Thymus (tissue), 11 donors: Measurements from ENCODE around the gene TMED6. TPM values are rescaled to one million over a fixed set of nuclear protein-coding genes. Genes with fewer than 3 reads are reported as not detected.
"Not testable (repeated sequence)": the region's sequence is repeated elsewhere in the genome, so short reads cannot be mapped to it uniquely, and the experiment has no call there.

Experiments
- DNase-seq, 9 donors: peaks; one replicate each; pipeline ENCODE4 v3.0.0-alpha.2; 2013; ENCODE audit warnings: low spot score in 9 of 9, low read depth in 6 of 9, missing footprints in 1 of 9
- H3K27ac ChIP-seq, 2 donors: one replicate each; pipeline ENCODE4 v1.5.1; 2013; ENCODE audit warnings: control low read depth in 1 of 2, low read depth in 1 of 2, low read length in 1 of 2, mild to moderate bottlenecking in 1 of 2, moderate library complexity in 1 of 2
- H3K27me3 ChIP-seq, 2 donors: one replicate each; pipeline ENCODE4 v1.5.1; 2013; ENCODE audit warnings: low read length in 1 of 2; ENCODE audit not compliant: control insufficient read depth in 2 of 2, insufficient read depth in 1 of 2
- H3K36me3 ChIP-seq, 2 donors: one replicate each; pipeline ENCODE4 v1.5.1; 2013; ENCODE audit warnings: low read length in 1 of 2, mild to moderate bottlenecking in 1 of 2, moderate library complexity in 1 of 2; ENCODE audit not compliant: control insufficient read depth in 2 of 2, insufficient read depth in 2 of 2
- H3K4me1 ChIP-seq, 2 donors: one replicate each; pipeline ENCODE4 v1.5.1; 2013; ENCODE audit warnings: low read length in 2 of 2; ENCODE audit not compliant: control insufficient read depth in 2 of 2, insufficient read depth in 2 of 2
- H3K4me3 ChIP-seq, 2 donors: one replicate each; pipeline ENCODE4 v1.5.1; 2013; ENCODE audit warnings: low read length in 2 of 2, control low read depth in 1 of 2, mild to moderate bottlenecking in 1 of 2
- H3K9me3 ChIP-seq, 2 donors: one replicate each; pipeline ENCODE4 v1.5.1; 2013; ENCODE audit warnings: low read length in 1 of 2, mild to moderate bottlenecking in 1 of 2; ENCODE audit not compliant: control insufficient read depth in 2 of 2, insufficient read depth in 1 of 2
- WGBS: extraction: QIAGEN DNeasy Blood & Tissue Kit; methylation state at CpG from one replicate; pipeline ENCODE4 v1.1.7; 2013; 5-methylcytosine and 5-hydroxymethylcytosine counted together
- polyA plus RNA-seq: library from polyadenylated mRNA; stranded (reverse); fragments of 200-250 nt; gene quantifications from one replicate; pipeline ENCODE4 v1.2.3, GENCODE V29; 2013
- total RNA-seq: library from RNA; stranded (reverse); fragments of 120-200 nt; gene quantifications from one replicate; pipeline ENCODE4 v1.2.4, GENCODE V29; 2013
- donor health status: healthy.

TMED6 gene
- total and polyA plus RNA-seq, 2 donors, result 0.14 to 1.2 TPM

GRCh38 chr16:69306031-69306430, 45.6 kb downstream of the TMED6 start:
- DNase-seq, result no peak
- H3K36me3 ChIP-seq, result peaks cover 0 to 12% of the 10 kb centered on the region in 2 donors
- peaks cover 0 to 7% of the 10 kb centered on the region in 2 donors for H3K9me3 ChIP-seq
- H3K27ac ChIP-seq, result no peak overlapping the region
- WGBS, result 90% methylated on average over 1 of the region's 1 CpG
- H3K4me3 ChIP-seq, result no peak overlapping the region
- H3K27me3 ChIP-seq, result no peaks in the 10 kb centered on the region
- H3K4me1 ChIP-seq, result peaks cover 3 to 7% of the 10 kb centered on the region in 2 donors

GRCh38 chr16:69302301-69302700, 49.3 kb downstream of the TMED6 start:
- DNase-seq, result no peak
- 98% methylated on average over 4 of the region's 4 CpGs for WGBS

GRCh38 chr16:69301861-69302260, 49.7 kb downstream of the TMED6 start:
- Histone ChIP-seq H3K27ac (no peak overlapping the region), H3K27me3 (no peaks in the 10 kb centered on the region), H3K4me1 (no peaks in the 10 kb centered on the region), H3K9me3 (no peaks in the 10 kb centered on the region), H3K4me3 (no peak overlapping the region), H3K36me3 (peaks cover 12% of the 10 kb centered on the region in 2 donors)
- DNase-seq, result no peak
- WGBS, result over 99% methylated on average over 4 of the region's 4 CpGs

More at GRCh38 chr16:69302301-69302700, 49.3 kb downstream of the TMED6 start:
- Histone ChIP-seq H3K27ac (no peak overlapping the region), H3K4me3 (no peak overlapping the region), H3K9me3 (no peaks in the 10 kb centered on the region), H3K4me1 (no peaks in the 10 kb centered on the region), H3K36me3 (peaks cover 12% of the 10 kb centered on the region in 2 donors), H3K27me3 (no peaks in the 10 kb centered on the region)

DNA sequence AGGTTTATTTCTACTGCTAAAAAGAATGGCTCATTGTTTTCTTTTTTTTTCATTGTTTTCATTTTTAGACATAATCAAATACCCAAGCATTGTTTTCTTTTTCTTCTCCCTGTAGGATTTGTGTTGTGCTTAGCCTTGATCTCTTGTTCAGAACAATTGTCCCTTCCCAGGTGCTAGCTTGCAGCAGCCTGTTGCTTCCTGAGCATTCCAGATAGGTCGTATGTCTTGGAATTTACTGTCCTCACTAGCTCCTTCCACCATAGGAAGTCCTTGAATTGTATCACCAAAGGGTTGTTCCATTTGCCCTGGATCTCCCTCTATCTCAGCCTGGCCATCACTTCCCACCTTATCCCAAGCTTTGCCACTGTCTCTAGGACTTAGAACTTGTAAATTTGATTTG, 50.4 kb downstream of the TMED6 start:
- 96% methylated on average over 1 of the region's 1 CpG for WGBS
- Histone ChIP-seq H3K4me3 (no peak overlapping the region), H3K36me3 (peaks cover 12% of the 10 kb centered on the region in 2 donors), H3K27ac (no peak overlapping the region), H3K9me3 (no peaks in the 10 kb centered on the region), H3K4me1 (no peaks in the 10 kb centered on the region), H3K27me3 (no peaks in the 10 kb centered on the region)
- no peak for DNase-seq

DNA sequence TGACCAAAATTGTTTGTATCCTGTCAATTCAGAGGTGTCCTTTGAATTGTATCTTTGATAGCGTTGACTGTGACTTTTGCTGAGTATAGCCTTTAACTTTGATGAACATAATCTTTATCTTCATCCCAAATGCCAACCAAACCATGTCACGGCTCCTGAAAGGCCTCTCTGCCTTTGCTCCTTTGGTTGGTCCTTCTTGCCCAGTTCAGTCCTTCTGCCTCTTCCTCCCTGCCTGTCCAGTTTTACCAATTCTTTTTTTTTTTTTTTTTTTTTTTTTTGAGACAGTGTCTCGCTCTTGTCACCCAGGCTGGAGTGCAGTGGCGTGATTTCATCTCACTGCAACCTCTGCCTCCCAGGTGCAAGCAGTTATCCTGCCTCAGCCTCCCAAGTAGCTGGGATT, 53.3 kb downstream of the TMED6 start:
- no peaks in the 10 kb centered on the region for H3K27me3 ChIP-seq
- WGBS, result 98% methylated on average over 4 of the region's 4 CpGs
- H3K27ac ChIP-seq, result no peak overlapping the region
- peaks cover 12% of the 10 kb centered on the region in 2 donors for H3K36me3 ChIP-seq
- H3K4me1 ChIP-seq, result no peaks in the 10 kb centered on the region
- no peaks in the 10 kb centered on the region for H3K9me3 ChIP-seq
- no peak for DNase-seq
- no peak overlapping the region for H3K4me3 ChIP-seq

DNA sequence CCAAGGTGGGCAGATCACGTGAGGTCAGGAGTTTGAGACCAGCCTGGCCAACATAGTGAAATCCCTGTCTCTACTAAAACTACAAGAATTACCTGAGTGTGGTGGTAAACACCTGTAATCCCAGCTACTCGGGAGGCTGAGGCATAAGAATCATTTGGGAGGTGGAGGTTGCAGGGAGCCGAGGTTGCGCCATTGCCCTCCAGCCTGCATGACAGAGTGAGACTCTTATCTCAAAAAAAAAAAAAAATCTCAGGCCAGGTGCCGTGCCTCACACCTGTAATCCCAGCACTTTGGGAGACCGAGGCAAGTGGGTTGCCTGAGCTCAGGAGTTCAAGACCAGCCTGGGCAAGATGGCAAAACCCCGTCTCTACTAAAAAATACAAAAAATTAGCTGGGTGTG, 54.8 kb downstream of the TMED6 start:
- H3K36me3 ChIP-seq, result peaks cover 4 to 12% of the 10 kb centered on the region in 2 donors
- H3K27me3 ChIP-seq, H3K4me1 ChIP-seq, H3K4me3 ChIP-seq, H3K27ac ChIP-seq, H3K9me3 ChIP-seq, DNase-seq: not testable (repeated sequence)
- WGBS, result 98% methylated on average over 7 of the region's 7 CpGs

GRCh38 chr16:69294051-69294450, 57.5 kb downstream of the TMED6 start:
- no peaks in the 10 kb centered on the region for H3K36me3 ChIP-seq
- H3K9me3 ChIP-seq, result no peaks in the 10 kb centered on the region
- no peak overlapping the region for H3K4me3 ChIP-seq
- no peak for DNase-seq
- 94% methylated on average over 1 of the region's 1 CpG for WGBS
- no peaks in the 10 kb centered on the region for H3K4me1 ChIP-seq
- H3K27ac ChIP-seq, result no peak overlapping the region
- no peaks in the 10 kb centered on the region for H3K27me3 ChIP-seq

DNA sequence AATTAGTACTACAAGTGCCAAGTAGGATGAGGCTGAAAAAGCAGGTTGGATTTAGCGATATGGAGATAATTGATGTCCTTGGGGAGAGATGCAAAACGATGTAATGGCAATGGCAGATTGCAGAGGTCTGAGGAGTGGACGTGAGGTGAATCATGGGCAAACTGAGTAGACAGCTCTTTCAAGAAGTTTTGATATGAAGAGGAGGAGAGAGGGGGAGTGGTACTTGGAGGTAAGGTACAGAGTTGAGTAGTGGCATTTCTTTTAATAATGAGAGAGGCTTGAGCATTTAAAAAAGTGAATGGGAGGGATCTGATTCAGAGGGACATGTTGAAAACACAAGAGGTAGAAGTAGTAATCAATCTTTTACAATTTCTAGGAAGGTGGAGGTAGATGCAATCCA, 58.2 kb downstream of the TMED6 start:
- no peaks in the 10 kb centered on the region for H3K36me3 ChIP-seq
- WGBS, result 95% methylated on average over 3 of the region's 3 CpGs
- H3K9me3 ChIP-seq, result no peaks in the 10 kb centered on the region
- no peaks in the 10 kb centered on the region for H3K4me1 ChIP-seq
- no peak overlapping the region for H3K4me3 ChIP-seq
- H3K27ac ChIP-seq, result no peak overlapping the region
- H3K27me3 ChIP-seq, result no peaks in the 10 kb centered on the region
- no peak for DNase-seq
